22Rv1 (cell line): Measurements from ENCODE around the gene CEP95.
A peak's percentile ranks its signal among the peaks of the same experiment; 100 is the strongest.
"Not testable (repeated sequence)": the region's sequence is repeated elsewhere in the genome, so short reads cannot be mapped to it uniquely, and the experiment has no call there.

Experiments used
- H3K27ac ChIP-seq: fragments of 450-650 bp; 2 replicates; pipeline ENCODE4 v1.5.1; 2017
- ZFX ChIP-seq: fragments of 450-650 bp; IDR thresholded peaks from 2 replicates; pipeline ENCODE4 v1.6.1; 2017; ENCODE audit warnings: antibody characterized with exemption, borderline replicate concordance
- TF ChIP-seq, protein P1 (sequence below): fragments of 450-650 bp; IDR thresholded peaks from 2 replicates; pipeline ENCODE4 v1.5.1; 2017; ENCODE audit warnings: mild to moderate bottlenecking

The CEP95 gene

DNA sequence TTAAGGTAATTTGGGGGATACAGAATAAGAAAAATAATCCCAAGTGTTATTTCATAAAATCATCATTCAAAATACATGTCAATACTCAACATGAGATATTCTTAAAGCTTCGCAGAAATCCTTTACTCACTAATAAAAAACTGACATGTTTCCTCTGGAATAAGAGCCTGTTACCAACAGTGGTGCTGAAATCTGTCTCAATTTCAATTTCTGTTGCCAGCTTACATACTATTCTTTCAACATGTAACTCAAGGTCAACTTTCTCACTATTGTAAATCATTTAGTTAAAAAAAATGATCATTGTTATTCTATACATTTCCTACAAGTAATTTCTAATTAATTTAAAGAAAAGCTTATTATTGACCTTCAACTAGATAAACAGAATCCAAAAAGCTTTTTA, 67.9 kb downstream of the CEP95 start:
- no peak overlapping the region for H3K27ac ChIP-seq

DNA sequence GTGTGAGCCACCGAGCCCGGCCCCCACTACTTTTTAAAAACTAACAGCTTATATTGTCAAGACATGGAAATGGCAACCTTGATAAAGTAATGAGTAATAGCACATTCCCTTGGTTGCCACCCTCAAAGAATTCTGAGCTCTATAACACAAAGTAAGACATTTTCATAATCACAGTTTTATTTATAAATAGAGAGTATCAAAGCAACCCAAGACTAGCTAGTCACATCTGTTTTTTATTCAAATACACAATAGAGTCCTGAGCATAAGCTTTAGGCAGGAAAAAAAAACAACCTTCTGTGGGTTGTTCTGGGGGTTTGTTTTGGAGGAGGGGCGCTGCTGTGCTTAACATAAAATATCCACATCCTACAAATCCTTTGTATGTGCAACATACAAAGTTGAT, 68.7 kb downstream of the CEP95 start:
- no peak overlapping the region for H3K27ac ChIP-seq
- TF ChIP-seq, protein P1, sequence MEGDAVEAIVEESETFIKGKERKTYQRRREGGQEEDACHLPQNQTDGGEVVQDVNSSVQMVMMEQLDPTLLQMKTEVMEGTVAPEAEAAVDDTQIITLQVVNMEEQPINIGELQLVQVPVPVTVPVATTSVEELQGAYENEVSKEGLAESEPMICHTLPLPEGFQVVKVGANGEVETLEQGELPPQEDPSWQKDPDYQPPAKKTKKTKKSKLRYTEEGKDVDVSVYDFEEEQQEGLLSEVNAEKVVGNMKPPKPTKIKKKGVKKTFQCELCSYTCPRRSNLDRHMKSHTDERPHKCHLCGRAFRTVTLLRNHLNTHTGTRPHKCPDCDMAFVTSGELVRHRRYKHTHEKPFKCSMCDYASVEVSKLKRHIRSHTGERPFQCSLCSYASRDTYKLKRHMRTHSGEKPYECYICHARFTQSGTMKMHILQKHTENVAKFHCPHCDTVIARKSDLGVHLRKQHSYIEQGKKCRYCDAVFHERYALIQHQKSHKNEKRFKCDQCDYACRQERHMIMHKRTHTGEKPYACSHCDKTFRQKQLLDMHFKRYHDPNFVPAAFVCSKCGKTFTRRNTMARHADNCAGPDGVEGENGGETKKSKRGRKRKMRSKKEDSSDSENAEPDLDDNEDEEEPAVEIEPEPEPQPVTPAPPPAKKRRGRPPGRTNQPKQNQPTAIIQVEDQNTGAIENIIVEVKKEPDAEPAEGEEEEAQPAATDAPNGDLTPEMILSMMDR: no peak
- no peak for TF ChIP-seq ZFX

More for the DNA sequence above, 67.9 kb downstream of the CEP95 start:
- TF ChIP-seq, protein P1: no peak
- TF ChIP-seq ZFX: no peak

DNA sequence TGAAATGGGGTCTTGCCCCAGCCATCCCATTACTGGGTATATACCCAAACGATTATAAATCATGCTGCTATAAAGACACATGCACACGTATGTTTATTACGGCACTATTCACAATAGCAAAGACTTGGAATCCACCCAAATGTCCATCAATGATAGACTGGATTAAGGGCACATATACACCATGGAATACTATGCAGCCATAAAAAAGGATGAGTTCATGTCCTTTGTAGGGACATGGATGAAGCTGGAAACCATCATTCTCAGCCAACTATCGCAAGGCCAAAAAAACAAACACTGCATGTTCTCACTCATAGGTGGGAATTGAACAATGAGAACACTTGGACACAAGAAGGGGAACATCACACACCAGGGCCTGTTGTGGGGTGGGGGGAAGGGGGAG, 70.2 kb downstream of the CEP95 start:
- not testable (repeated sequence) for H3K27ac ChIP-seq

DNA sequence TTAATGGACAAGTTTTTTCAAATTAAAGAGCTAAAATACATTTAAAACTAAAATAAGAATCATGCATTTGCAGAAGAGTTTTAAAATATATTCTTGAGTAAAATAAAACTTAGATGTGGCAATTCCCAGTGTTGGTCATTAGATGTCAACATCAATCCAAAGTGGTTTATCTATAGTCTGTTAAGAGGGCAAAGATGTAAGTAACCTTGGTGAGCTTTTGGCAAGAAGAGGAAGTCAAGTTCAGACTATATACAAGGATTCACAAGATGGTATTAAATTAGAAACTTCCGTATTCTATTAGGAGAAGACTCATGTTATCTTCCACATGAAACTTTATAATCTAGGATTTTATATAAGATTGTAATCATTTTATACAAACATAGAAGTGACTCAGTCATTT, 73.1 kb downstream of the CEP95 start:
- TF ChIP-seq ZFX: no peak
- TF ChIP-seq, protein P1: no peak
- H3K27ac ChIP-seq: no peak overlapping the region

DNA sequence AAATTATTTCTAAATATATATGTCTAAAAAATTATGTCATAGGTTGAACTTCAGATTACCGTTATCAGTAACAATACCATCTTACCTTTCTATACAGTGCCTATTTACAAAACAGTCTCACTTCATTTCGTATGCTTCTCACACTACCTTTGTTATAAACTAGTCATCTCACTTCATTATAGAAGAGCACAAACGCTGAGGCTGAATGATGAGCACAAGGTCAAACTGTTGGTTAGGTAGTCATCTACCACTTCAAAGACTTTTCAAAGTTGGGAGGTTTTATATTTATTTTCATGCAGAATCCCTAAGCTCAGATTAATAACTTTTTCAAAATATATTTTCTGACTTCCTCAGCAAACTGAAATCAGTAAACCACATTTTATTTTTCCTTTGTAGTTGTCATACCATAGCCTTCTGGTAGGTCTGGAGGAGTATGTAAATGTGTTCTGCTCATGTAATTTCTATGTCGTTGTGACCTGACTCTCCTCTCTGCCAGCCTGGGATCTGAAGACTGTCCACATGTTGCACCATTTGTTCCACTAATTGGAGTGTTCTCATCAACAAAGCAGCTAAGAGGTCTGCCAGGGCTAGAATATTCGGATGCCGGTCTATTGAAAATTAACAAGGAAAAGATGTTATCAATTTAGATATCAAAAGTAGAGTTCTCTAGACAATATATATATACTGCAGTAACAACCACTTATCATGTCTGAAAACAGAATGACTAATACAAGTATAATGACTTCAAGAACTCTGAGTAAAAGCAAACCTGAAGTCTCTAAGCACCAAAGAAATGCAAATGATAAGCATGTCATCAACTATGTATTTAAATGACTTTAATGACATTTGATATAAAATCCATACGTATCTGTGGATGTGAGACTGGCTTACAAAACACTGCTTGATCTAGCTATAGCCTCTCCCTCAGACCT, 73.9 kb downstream of the CEP95 start:
- H3K27ac ChIP-seq: no peak overlapping the region
- TF ChIP-seq, protein P1: no peak
- no peak for TF ChIP-seq ZFX

DNA sequence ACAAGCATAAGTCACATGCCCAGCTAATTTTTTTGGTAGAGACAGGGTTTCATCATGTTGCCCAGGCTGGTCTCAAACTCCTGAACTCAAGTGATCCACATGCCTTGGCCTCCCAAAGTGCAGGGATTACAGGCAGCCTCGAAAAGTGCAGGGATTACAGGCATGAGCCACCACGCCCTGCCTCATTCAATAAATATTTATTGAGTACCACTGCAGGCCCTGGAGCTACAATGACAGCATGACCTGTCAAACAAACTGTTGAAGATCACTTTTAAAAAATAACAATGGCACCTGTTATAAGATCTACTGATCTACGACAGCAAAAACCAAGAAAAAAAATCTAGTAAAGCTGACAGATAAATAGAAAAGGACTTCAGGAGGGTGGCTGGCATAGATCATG, 76.3 kb downstream of the CEP95 start:
- TF ChIP-seq, protein P1: no peak
- TF ChIP-seq ZFX: no peak
- peak overlapping the region; percentile 40 for H3K27ac ChIP-seq

DNA sequence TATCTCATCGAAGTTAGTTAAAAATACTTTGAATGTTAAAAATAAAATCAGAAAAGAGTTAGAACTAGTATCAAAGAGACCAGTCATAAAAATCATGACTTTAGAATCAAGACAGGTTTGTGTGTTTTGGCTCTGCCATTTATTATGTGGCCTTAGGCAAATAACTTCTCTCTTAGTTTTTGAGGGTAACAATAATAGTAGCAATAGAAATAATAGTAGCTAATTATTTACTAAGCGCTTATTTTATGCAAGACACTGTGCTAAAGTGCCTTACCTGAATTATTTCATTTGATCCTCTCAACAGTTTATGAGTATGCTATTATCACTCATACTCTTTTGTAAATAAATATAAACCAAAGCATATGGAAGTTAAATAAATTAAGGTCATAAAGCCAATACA, 78.4 kb downstream of the CEP95 start:
- H3K27ac ChIP-seq: no peak overlapping the region
- TF ChIP-seq, protein P1: no peak
- TF ChIP-seq ZFX: no peak
